B cell (primary cell): ENCODE measurements around the gene RIPPLY2. TPM values are rescaled to one million over a fixed set of nuclear protein-coding genes. Genes with fewer than 3 reads are reported as not detected.

ENCODE experiments used
- ATAC-seq: fragments of 200-7000 bp; cut with Tn5 transposase; one replicate; pipeline ENCODE4 v1.10.0; 2021; ENCODE audit warnings: low read depth, mild to moderate bottlenecking, moderate number of reproducible peaks, moderate library complexity
- CTCF ChIA-PET: fragments of 350-600 bp; sonication (Branson Sonifier 250); formaldehyde crosslinking; loops from one replicate; lab custom pipeline; 2021; ENCODE audit warnings: antibody characterized with exemption, inconsistent platforms; lab: Charles Lee
- POLR2A ChIA-PET: fragments of 350-600 bp; sonication (Branson Sonifier 250); formaldehyde crosslinking; loops from one replicate; lab custom pipeline; 2021; ENCODE audit warnings: antibody characterized with exemption; lab: Charles Lee
- DNase-seq: peaks from one replicate; pipeline ENCODE4 v3.0.0; 2013
- H2AFZ ChIP-seq: 2 replicates; pipeline ENCODE4 v1.6.1; 2012; ENCODE audit warnings: mild to moderate bottlenecking, low read depth, low read length; ENCODE audit not compliant: insufficient read depth, poor library complexity, severe bottlenecking
- H3K27ac ChIP-seq, 2 donors: 1 replicate in 1 of 2; 2 replicates in 1 of 2; pipeline ENCODE4 v1.5.1; 2012 to 2013; ENCODE audit warnings: low read length in 2 of 2, mild to moderate bottlenecking in 2 of 2, moderate library complexity in 1 of 2
- H3K27me3 ChIP-seq, 4 experiments: fragments of 200-600 bp in 1 of 4; sonication (generic) in 1 of 4; replicated peaks in 1 of 4; 1 replicate in 2 of 4; 2 replicates in 2 of 4; pipeline versions ENCODE4 v1.6.1 to v1.7.0; 2013 to 2016; ENCODE audit warnings: low read length in 3 of 4, mild to moderate bottlenecking in 2 of 4, mixed read lengths in 1 of 4, moderate library complexity in 1 of 4; ENCODE audit not compliant: insufficient read depth in 4 of 4, control insufficient read depth in 3 of 4; ENCODE audit errors: control extremely low read depth in 1 of 4
- H3K36me3 ChIP-seq, 2 experiments: replicated peaks in 1 of 2; 1 replicate in 1 of 2; 2 replicates in 1 of 2; pipeline versions ENCODE4 v1.6.1 to v1.7.1; 2013; ENCODE audit warnings: low read length in 1 of 2; ENCODE audit not compliant: insufficient read depth in 2 of 2, control insufficient read depth in 1 of 2; ENCODE audit errors: control extremely low read depth in 1 of 2, extremely low read depth in 1 of 2
- H3K4me1 ChIP-seq, 2 donors: fragments of 200-600 bp in 1 of 2; sonication (generic) in 1 of 2; 1 replicate in 1 of 2; 2 replicates in 1 of 2; pipeline versions ENCODE4 v1.5.1 to v1.6.1; 2013 to 2017; ENCODE audit warnings: low read length in 2 of 2; ENCODE audit not compliant: control insufficient read depth in 2 of 2, insufficient read depth in 2 of 2
- H3K4me2 ChIP-seq: replicated peaks from 2 replicates; pipeline ENCODE3; 2012; ENCODE audit warnings: mild to moderate bottlenecking, low read depth, low read length; ENCODE audit not compliant: poor library complexity, severe bottlenecking
- H3K4me3 ChIP-seq, 5 experiments: fragments of 200-600 bp in 1 of 5; sonication (generic) in 1 of 5; 1 replicate in 3 of 5; 2 replicates in 2 of 5; pipeline versions ENCODE4 v1.5.1 to v1.7.0; 2011 to 2016; ENCODE audit warnings: low read length in 4 of 5, mild to moderate bottlenecking in 4 of 5, low read depth in 2 of 5, control low read depth in 1 of 5, moderate library complexity in 1 of 5; ENCODE audit not compliant: insufficient read depth in 1 of 5; ENCODE audit errors: control extremely low read depth in 1 of 5, extremely low read depth in 1 of 5
- H3K79me2 ChIP-seq: fragments of 200-600 bp; sonication (generic); one replicate; pipeline ENCODE4 v1.6.0; 2016; ENCODE audit warnings: low read length; ENCODE audit not compliant: control insufficient read depth, insufficient read depth
- H3K9ac ChIP-seq: fragments of 200-600 bp; sonication (generic); 2 replicates; pipeline ENCODE4 v1.6.1; 2017; ENCODE audit warnings: mild to moderate bottlenecking, low read length, moderate library complexity
- H3K9me3 ChIP-seq, 3 donors: one replicate each; pipeline versions ENCODE4 v1.6.1 to v1.7.1; 2013; ENCODE audit warnings: low read length in 2 of 3; ENCODE audit not compliant: control insufficient read depth in 2 of 3, insufficient read depth in 1 of 3; ENCODE audit errors: control extremely low read depth in 1 of 3
- H4K20me1 ChIP-seq: 2 replicates; pipeline ENCODE4 v1.6.0; 2012; ENCODE audit warnings: mild to moderate bottlenecking, low read length; ENCODE audit not compliant: insufficient read depth, control insufficient read depth, poor library complexity, severe bottlenecking
- H3K27ac Mint-ChIP-seq: one replicate; pipeline ENCODE4 v1.8.0; 2021; ENCODE audit warnings: mixed read lengths
- H3K27me3 Mint-ChIP-seq: one replicate; pipeline ENCODE4 v1.8.0; 2021; ENCODE audit warnings: mixed read lengths
- H3K4me1 Mint-ChIP-seq: one replicate; pipeline ENCODE4 v1.8.0; 2021; ENCODE audit warnings: mixed read lengths
- H3K4me3 Mint-ChIP-seq: one replicate; pipeline ENCODE4 v1.8.0; 2021; ENCODE audit warnings: mixed read lengths
- H3K9me3 Mint-ChIP-seq: one replicate; pipeline ENCODE4 v1.8.0; 2022; ENCODE audit warnings: mixed read lengths; ENCODE audit not compliant: insufficient read depth
- CTCF ChIP-seq: fragments of 200-600 bp; IDR thresholded peaks from one replicate; pipeline ENCODE4 v1.8.0; 2022; ENCODE audit warnings: antibody characterized with exemption, mild to moderate bottlenecking
- EZH2 ChIP-seq: IDR thresholded peaks from 2 replicates; pipeline ENCODE4 v1.6.1; 2012; ENCODE audit warnings: borderline replicate concordance, low read depth, mild to moderate bottlenecking, moderate library complexity, low read length; ENCODE audit not compliant: insufficient read depth, poor library complexity, severe bottlenecking
- WGBS: methylation state at CpG from one replicate; pipeline ENCODE4 v1.1.5; 2013; ENCODE audit warnings: missing lambda C conversion rate; ENCODE audit not compliant: insufficient coverage; 5-methylcytosine and 5-hydroxymethylcytosine counted together
- intact Hi-C: fragments of 100-400 bp; cut with micrococcal nuclease; formaldehyde crosslinking; loops from one replicate; pipeline ENCODE4 v1.10.0; 2022
- polyA plus RNA-seq: library from polyadenylated mRNA; depleted of rRNA; stranded (reverse); fragments of >200 nt; gene quantifications from 2 replicates; pipeline ENCODE4 v1.2.3, GENCODE V29; 2012
- total RNA-seq, 2 donors: library from RNA; stranded (reverse); fragments of 120-200 nt in 1 of 2; gene quantifications; 1 replicate in 1 of 2; 2 replicates in 1 of 2; pipeline versions ENCODE4 v1.2.3 to v1.2.4, GENCODE V29; 2013 to 2022

The RIPPLY2 gene
- total and polyA plus RNA-seq, 2 donors (not counting 1 experiment from before 2014, with no cell fraction given), result not detected

GRCh38 chr6:83873869-83874268 is 20.7 kb downstream of the RIPPLY2 start:
- Histone ChIP-seq H3K4me1 (peaks cover 6% of the 10 kb centered on the region in 2 donors), H3K27ac (peak overlapping the region in 1 of 2 donors; percentile 38), H3K4me2 (no peak overlapping the region), H3K9ac (no peak overlapping the region), H3K4me3 (no peak overlapping the region), H3K9me3 (peaks cover 0 to 7% (median 0%) of the 10 kb centered on the region in 3 donors), H2AFZ (no peak overlapping the region), H4K20me1 (peaks cover 72% of the 10 kb centered on the region), H3K36me3 (peaks cover 0 to 18% of the 10 kb centered on the region in 2 experiments), H3K27me3 (no peaks in the 10 kb centered on the region), H3K79me2 (peaks cover 93% of the 10 kb centered on the region)
- Mint-ChIP-seq H3K27ac (no peak overlapping the region), H3K9me3 (no peaks in the 10 kb centered on the region), H3K4me3 (peak overlapping the region; percentile 4), H3K27me3 (no peaks in the 10 kb centered on the region), H3K4me1 (peaks cover 45% of the 10 kb centered on the region)
- no peak for ATAC-seq
- CTCF ChIA-PET, result interaction anchor here (1.1 kb wide), 1 partner anchor 354 kb away, joined by 3 read pairs; the partner anchor contains the start of gene CEP162
- POLR2A ChIA-PET, result interaction anchor here (0.6 kb wide), 1 partner anchor 1715 kb away, joined by 7 read pairs; no protein-coding TSS in a partner anchor
- intact Hi-C loops, result no loop called here
- TF ChIP-seq CTCF (no peak), EZH2 (no peak)
- DNase-seq, result no peak

- no peak overlapping the region for H3K27ac Mint-ChIP-seq
- Histone ChIP-seq H3K36me3 (peaks cover 0 to 4% of the 10 kb centered on the region in 2 experiments), H3K9ac (no peak overlapping the region), H3K4me3 (no peak overlapping the region), H3K9me3 (peaks cover 0 to 3% (median 0%) of the 10 kb centered on the region in 3 donors), H4K20me1 (peaks cover 75% of the 10 kb centered on the region), H3K4me1 (peaks cover 6% of the 10 kb centered on the region in 2 donors), H2AFZ (no peak overlapping the region), H3K4me2 (no peak overlapping the region), H3K27me3 (no peaks in the 10 kb centered on the region), H3K27ac (no peak overlapping the region), H3K79me2 (peaks cover 91% of the 10 kb centered on the region)
- WGBS, result no CpG with 5 or more reads among the region's 6 CpGs
- no peak for DNase-seq
- intact Hi-C loops, result no loop called here
- no peaks in the 10 kb centered on the region for H3K27me3 Mint-ChIP-seq
- ChIA-PET POLR2A (no interaction called here), CTCF (no interaction called here)
- H3K4me1 Mint-ChIP-seq, result peaks cover 57% of the 10 kb centered on the region
- no peak overlapping the region for H3K4me3 Mint-ChIP-seq
- TF ChIP-seq EZH2 (no peak), CTCF (no peak)
- no peaks in the 10 kb centered on the region for H3K9me3 Mint-ChIP-seq
- ATAC-seq, result no peak
Measured at GRCh38 chr6:83875843-83876242, 22.7 kb downstream of the RIPPLY2 start.
